OCI-LY3 (cell line): ENCODE data around the gene CACNA2D1.

Source experiments
- EZH2phosphoT487 ChIP-seq: fragments of 200-600 bp; shearing (Covaris generic); IDR thresholded peaks from 2 replicates; pipeline ENCODE4 v1.6.1; 2018; ENCODE audit warnings: antibody characterized with exemption, mixed run types, low read depth
- TF ChIP-seq, protein P1 (sequence below): fragments of 200-600, 300-600 bp; sonication (generic); IDR thresholded peaks from 2 replicates; pipeline ENCODE4 v1.5.1; 2014; ENCODE audit warnings: antibody characterized with exemption, low read length, low read depth

DNA sequence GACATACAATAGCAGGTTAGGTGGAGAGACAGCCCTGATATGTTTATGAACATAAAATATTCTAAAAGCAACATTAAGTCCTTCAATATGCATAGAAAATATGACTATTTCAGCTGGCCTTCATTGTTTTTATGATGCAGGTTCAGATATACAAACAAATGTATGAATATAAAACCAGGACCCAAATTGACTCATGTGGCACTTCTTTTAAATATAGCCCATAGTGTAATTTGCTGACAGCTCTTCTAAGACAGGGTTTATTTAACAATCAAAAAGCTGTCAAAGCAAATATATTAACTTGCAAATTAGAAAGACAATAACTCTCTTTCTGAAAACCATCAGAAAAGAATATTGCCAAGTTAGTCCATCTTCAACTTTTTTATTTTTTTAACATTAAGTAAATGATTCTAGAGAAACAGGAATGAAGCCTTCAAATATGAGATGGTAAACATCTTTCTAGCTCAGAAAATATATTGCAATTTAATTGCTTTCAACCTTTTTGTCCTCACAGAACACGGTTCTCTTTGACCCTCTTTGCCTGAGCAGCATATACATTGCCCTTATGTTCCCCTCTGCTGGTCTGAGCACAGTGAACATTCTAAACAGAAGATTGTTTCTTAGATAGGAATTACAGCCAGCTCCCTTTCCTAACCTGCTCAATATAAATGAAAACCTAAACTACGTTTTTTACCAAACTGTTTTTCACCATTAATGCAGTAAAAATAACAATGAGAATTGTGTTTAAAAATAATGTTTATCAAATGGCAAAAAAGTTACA, 82.8 kb downstream of the CACNA2D1 start:
- TF ChIP-seq, protein P1, sequence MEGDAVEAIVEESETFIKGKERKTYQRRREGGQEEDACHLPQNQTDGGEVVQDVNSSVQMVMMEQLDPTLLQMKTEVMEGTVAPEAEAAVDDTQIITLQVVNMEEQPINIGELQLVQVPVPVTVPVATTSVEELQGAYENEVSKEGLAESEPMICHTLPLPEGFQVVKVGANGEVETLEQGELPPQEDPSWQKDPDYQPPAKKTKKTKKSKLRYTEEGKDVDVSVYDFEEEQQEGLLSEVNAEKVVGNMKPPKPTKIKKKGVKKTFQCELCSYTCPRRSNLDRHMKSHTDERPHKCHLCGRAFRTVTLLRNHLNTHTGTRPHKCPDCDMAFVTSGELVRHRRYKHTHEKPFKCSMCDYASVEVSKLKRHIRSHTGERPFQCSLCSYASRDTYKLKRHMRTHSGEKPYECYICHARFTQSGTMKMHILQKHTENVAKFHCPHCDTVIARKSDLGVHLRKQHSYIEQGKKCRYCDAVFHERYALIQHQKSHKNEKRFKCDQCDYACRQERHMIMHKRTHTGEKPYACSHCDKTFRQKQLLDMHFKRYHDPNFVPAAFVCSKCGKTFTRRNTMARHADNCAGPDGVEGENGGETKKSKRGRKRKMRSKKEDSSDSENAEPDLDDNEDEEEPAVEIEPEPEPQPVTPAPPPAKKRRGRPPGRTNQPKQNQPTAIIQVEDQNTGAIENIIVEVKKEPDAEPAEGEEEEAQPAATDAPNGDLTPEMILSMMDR, result no peak
- no peak for TF ChIP-seq EZH2phosphoT487
